ENCODE measurements around the gene SYNM. TPM values are rescaled to one million over a fixed set of nuclear protein-coding genes. Genes with fewer than 3 reads are reported as not detected.

SYNM gene
- total and polyA plus RNA-seq, 2 experiments from 2014 or later = 0.74 to 3.5 TPM

DNA sequence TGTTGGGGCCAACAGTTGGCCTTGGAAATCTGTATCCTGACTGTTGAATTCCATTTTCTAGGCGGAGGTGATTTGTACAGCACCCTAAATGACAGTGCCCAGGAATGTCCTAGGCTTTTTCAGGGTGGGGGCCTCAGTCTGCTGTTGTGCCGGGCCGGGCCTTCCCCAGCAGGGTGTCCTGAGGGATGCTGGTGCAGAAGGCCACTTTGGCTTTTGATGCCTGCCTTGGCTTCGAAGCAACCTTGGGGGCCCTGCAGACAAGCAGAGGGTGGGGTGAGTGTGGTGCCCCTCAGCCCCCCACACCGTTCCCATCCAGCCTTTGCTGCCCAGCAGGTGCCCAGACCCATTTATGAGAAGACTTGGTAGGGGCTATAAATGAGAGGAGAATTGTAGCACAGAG lies 33.0 kb downstream of the SYNM start:
- Histone ChIP-seq H3K4me1 (ENCODE audit: insufficient read depth) (peaks cover 17% of the 10 kb centered on the region), H3K9me2 (ENCODE audit: insufficient read depth) (no peaks in the 10 kb centered on the region), H4K20me1 (replicated peaks; ENCODE audit: insufficient read depth) (0 out of 2 replicates have a peak, but pooled peaks cover 3% of the 10 kb centered on the region), H3K36me3 (ENCODE audit: insufficient read depth) (no peaks in the 10 kb centered on the region), H3K27ac (ENCODE audit: low read depth) (no peak overlapping the region), H3K27me3 (ENCODE audit: insufficient read depth) (no peaks in the 10 kb centered on the region), H3K4me3 (no peak overlapping the region), H3K79me2 (replicated peaks; ENCODE audit: insufficient read depth) (no peaks in the 10 kb centered on the region), H3F3A (replicated peaks; ENCODE audit: low read depth) (no peaks in the 10 kb centered on the region), H2AFZ (no peak overlapping the region), H3K4me2 (no peak overlapping the region)
- Mint-ChIP-seq H3K4me1 (peaks cover 32% of the 10 kb centered on the region), H3K9me3 (no peaks in the 10 kb centered on the region), H3K36me3 (ENCODE audit: low read depth) (peaks cover 13% of the 10 kb centered on the region; the same call in 2 of the 3 replicates), H3K27me3 (ENCODE audit: insufficient read depth, low read depth, poor library complexity) (no peaks in the 10 kb centered on the region), H3K27ac (no peak overlapping the region), H3K4me3 (no peak overlapping the region)
- DNase-seq (ENCODE audit: low spot score) = no peak
- ATAC-seq = no peak
- no peak for TF ChIP-seq STAT1 (IDR thresholded peaks at IDR 0.05; ENCODE audit: unreplicated experiment)
- TF ChIP-seq CREB1 (CRISPR knock-in tag; IDR thresholded peaks at IDR 0.05; ENCODE audit: low read depth) = no peak
- TF ChIP-seq POLR2AphosphoS5 (IDR thresholded peaks at IDR 0.05; ENCODE audit: low read depth) = no peak
- TF ChIP-seq, protein P1, sequence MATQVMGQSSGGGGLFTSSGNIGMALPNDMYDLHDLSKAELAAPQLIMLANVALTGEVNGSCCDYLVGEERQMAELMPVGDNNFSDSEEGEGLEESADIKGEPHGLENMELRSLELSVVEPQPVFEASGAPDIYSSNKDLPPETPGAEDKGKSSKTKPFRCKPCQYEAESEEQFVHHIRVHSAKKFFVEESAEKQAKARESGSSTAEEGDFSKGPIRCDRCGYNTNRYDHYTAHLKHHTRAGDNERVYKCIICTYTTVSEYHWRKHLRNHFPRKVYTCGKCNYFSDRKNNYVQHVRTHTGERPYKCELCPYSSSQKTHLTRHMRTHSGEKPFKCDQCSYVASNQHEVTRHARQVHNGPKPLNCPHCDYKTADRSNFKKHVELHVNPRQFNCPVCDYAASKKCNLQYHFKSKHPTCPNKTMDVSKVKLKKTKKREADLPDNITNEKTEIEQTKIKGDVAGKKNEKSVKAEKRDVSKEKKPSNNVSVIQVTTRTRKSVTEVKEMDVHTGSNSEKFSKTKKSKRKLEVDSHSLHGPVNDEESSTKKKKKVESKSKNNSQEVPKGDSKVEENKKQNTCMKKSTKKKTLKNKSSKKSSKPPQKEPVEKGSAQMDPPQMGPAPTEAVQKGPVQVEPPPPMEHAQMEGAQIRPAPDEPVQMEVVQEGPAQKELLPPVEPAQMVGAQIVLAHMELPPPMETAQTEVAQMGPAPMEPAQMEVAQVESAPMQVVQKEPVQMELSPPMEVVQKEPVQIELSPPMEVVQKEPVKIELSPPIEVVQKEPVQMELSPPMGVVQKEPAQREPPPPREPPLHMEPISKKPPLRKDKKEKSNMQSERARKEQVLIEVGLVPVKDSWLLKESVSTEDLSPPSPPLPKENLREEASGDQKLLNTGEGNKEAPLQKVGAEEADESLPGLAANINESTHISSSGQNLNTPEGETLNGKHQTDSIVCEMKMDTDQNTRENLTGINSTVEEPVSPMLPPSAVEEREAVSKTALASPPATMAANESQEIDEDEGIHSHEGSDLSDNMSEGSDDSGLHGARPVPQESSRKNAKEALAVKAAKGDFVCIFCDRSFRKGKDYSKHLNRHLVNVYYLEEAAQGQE (IDR thresholded peaks at IDR 0.05; ENCODE audit: unreplicated experiment) = no peak
- TF ChIP-seq CTCF (conservative IDR thresholded peaks at IDR 0.05; ENCODE audit: low read depth in 2 of 2) = no peak
- no peak for TF ChIP-seq ZNF114 (CRISPR knock-in tag; IDR thresholded peaks at IDR 0.05)
- no peak for TF ChIP-seq ETS1 (IDR thresholded peaks at IDR 0.05)

- H3K36me3 ChIP-seq (ENCODE audit: insufficient read depth) = no peaks in the 10 kb centered on the region
- Mint-ChIP-seq H3K9me3 (no peaks in the 10 kb centered on the region), H3K4me1 (peaks cover 39% of the 10 kb centered on the region), H3K4me3 (no peak overlapping the region), H3K27ac (no peak overlapping the region), H3K36me3 (ENCODE audit: low read depth) (peaks cover 13% of the 10 kb centered on the region; the same call in 2 of the 3 replicates), H3K27me3 (ENCODE audit: insufficient read depth, low read depth, poor library complexity) (no peaks in the 10 kb centered on the region)
- H3K4me1 ChIP-seq (ENCODE audit: insufficient read depth) = peaks cover 24% of the 10 kb centered on the region
- no peaks in the 10 kb centered on the region for H3K27me3 ChIP-seq (ENCODE audit: insufficient read depth)
- no peak overlapping the region for H3K27ac ChIP-seq (ENCODE audit: low read depth)
- H3F3A ChIP-seq (replicated peaks; ENCODE audit: low read depth) = no peaks in the 10 kb centered on the region
- ATAC-seq (peak; percentile 44), DNase-seq (ENCODE audit: low spot score) (no peak)
- no peaks in the 10 kb centered on the region for H3K9me2 ChIP-seq (ENCODE audit: insufficient read depth)
- H3K4me2 ChIP-seq = no peak overlapping the region
- H3K79me2 ChIP-seq (replicated peaks; ENCODE audit: insufficient read depth) = no peaks in the 10 kb centered on the region
- H3K4me3 ChIP-seq = no peak overlapping the region
- H2AFZ ChIP-seq = no peak overlapping the region
- H4K20me1 ChIP-seq (replicated peaks; ENCODE audit: insufficient read depth) = 0 out of 2 replicates have a peak, but pooled peaks cover 3% of the 10 kb centered on the region
- TF ChIP-seq POLR2AphosphoS5 (IDR thresholded peaks at IDR 0.05; ENCODE audit: low read depth) = no peak
- TF ChIP-seq ZNF462 (CRISPR knock-in tag; IDR thresholded peaks at IDR 0.05) = no peak
- TF ChIP-seq ZNF331 (CRISPR knock-in tag; IDR thresholded peaks at IDR 0.05; ENCODE audit: low read depth) = no peak
Observed at GRCh38 chr15:99138491-99138982, 33.7 kb downstream of the SYNM start.
